Brain microvascular endothelial cell (primary cell): ENCODE data around the gene ATXN2.

Experiments used
- DNase-seq: peaks from one replicate; pipeline ENCODE4 v3.0.0-alpha.2; 2020
- H3K27ac ChIP-seq: fragments of 250-450 bp; sonication (Bioruptor Pico); 2 replicates; pipeline ENCODE4 v1.5.1; 2020; ENCODE audit warnings: mild to moderate bottlenecking, moderate library complexity
- H3K27me3 ChIP-seq: fragments of 250-450 bp; sonication (Bioruptor Pico); replicated peaks from 2 replicates; pipeline ENCODE4 v1.5.1; 2020; ENCODE audit warnings: mild to moderate bottlenecking
- H3K36me3 ChIP-seq: fragments of 250-450 bp; sonication (Bioruptor Pico); replicated peaks from 2 replicates; pipeline ENCODE4 v1.5.1; 2020; ENCODE audit warnings: mild to moderate bottlenecking
- H3K4me3 ChIP-seq: 2 replicates; pipeline ENCODE4 v1.5.1; 2011; ENCODE audit warnings: low read depth, mild to moderate bottlenecking, control low read depth, low read length, moderate library complexity
- CTCF ChIP-seq: IDR thresholded peaks from 2 replicates; pipeline ENCODE4 v1.5.1; 2011; ENCODE audit warnings: low read depth, mild to moderate bottlenecking, moderate library complexity, low read length, control low read depth, inconsistent platforms; ENCODE audit errors: missing control alignments
- in situ Hi-C: cut with HindIII; loops from 2 replicates; pipeline ENCODE4 v1.10.0; 2017; ENCODE audit warnings: low sequenced_read_pairs, low pct_ligation_motif_present

Gene ATXN2

GRCh38 chr12:111598637-111599452, at the start of gene ATXN2:
TSS of gene ATXN2 (minus strand) at chr12:111599315. CDS start at chr12:111599034, 281 bp downstream.
- H3K27me3 ChIP-seq: no peaks in the 10 kb centered on the region
- in situ Hi-C loops: no loop called here
- no peak for TF ChIP-seq CTCF
- H3K4me3 ChIP-seq: peak within 1 kb of the TSS; percentile 88
- DNase-seq: no peak
- H3K36me3 ChIP-seq: no peaks in the 10 kb centered on the region
- peak within 1 kb of the TSS; percentile 98 for H3K27ac ChIP-seq

- no peak overlapping the region for H3K4me3 ChIP-seq
- DNase-seq: no peak
- peaks cover 55% of the 10 kb centered on the region for H3K36me3 ChIP-seq
- H3K27me3 ChIP-seq: no peaks in the 10 kb centered on the region
- no peak for TF ChIP-seq CTCF
- H3K27ac ChIP-seq: no peak overlapping the region
- in situ Hi-C loops: no loop called here
Measured at GRCh38 chr12:111645433-111645832, 46.3 kb upstream of the ATXN2 start.

GRCh38 chr12:111643427-111643826, 44.3 kb upstream of the ATXN2 start:
- peak overlapping the region; percentile 47 for H3K27ac ChIP-seq
- H3K4me3 ChIP-seq: no peak overlapping the region
- no peak for TF ChIP-seq CTCF
- no peaks in the 10 kb centered on the region for H3K27me3 ChIP-seq
- H3K36me3 ChIP-seq: peaks cover 42% of the 10 kb centered on the region
- in situ Hi-C loops: no loop called here
- DNase-seq: peak; percentile 46

GRCh38 chr12:111642681-111643426, 43.7 kb upstream of the ATXN2 start:
- H3K27ac ChIP-seq: peak overlapping the region; percentile 47
- peaks cover 42% of the 10 kb centered on the region for H3K36me3 ChIP-seq

GRCh38 chr12:111640506-111640905, 41.4 kb upstream of the ATXN2 start:
- no peak for TF ChIP-seq CTCF
- H3K36me3 ChIP-seq: peaks cover 24% of the 10 kb centered on the region
- no peak overlapping the region for H3K27ac ChIP-seq
- H3K4me3 ChIP-seq: no peak overlapping the region
- in situ Hi-C loops: no loop called here
- DNase-seq: no peak
- H3K27me3 ChIP-seq: no peaks in the 10 kb centered on the region

More at GRCh38 chr12:111642681-111643426, 43.7 kb upstream of the ATXN2 start:
- DNase-seq: no peak
- in situ Hi-C loops: no loop called here
- TF ChIP-seq CTCF: peak; percentile 25
- no peaks in the 10 kb centered on the region for H3K27me3 ChIP-seq
- no peak overlapping the region for H3K4me3 ChIP-seq
